Gastrocnemius medialis (tissue), 4 donors: ENCODE results near the gene BTNL8.

Experiments
- CTCF ChIP-seq, 5 experiments: fragments of 450-650 bp in 3 of 5; fragments of 200-600 bp in 2 of 5; sonication (generic) in 2 of 5; IDR thresholded peaks in 4 of 5; conservative IDR thresholded peaks in 1 of 5; 1 replicate in 4 of 5; 2 replicates in 1 of 5; pipeline ENCODE4 v1.5.1; 2016 to 2019; ENCODE audit warnings: antibody characterized with exemption in 5 of 5, mild to moderate bottlenecking in 3 of 5, moderate library complexity in 3 of 5
- POLR2A ChIP-seq, 2 donors: fragments of 450-650 bp; IDR thresholded peaks; one replicate each; pipeline ENCODE4 v1.6.1; 2017; ENCODE audit warnings: antibody characterized with exemption in 2 of 2, mild to moderate bottlenecking in 2 of 2, moderate library complexity in 2 of 2

DNA sequence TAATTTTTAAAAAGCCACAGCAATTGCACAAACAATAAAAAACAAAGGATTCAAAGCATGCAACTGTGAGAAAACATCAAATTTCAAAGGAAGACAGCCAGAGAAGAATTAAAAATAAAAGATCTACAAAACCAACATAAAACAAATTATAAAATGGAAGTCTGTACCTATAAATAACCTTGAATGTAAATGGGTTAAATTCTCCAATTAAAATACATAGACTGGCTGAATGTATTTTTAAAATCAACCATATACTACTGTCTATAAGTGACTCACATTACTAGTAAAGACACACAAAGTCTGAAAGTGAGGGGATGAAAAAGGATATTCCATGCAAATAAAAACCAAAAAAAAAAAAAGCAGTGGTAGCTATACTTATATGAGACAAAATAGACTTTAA, 33.7 kb downstream of the BTNL8 start:
- no peak for TF ChIP-seq CTCF (IDR thresholded peaks at IDR 0.05 in 4 of 5, conservative IDR thresholded peaks at IDR 0.05 in 1 of 5)
- TF ChIP-seq POLR2A (IDR thresholded peaks at IDR 0.05): no peak
